ENCODE results near the gene GAP43.

DNA sequence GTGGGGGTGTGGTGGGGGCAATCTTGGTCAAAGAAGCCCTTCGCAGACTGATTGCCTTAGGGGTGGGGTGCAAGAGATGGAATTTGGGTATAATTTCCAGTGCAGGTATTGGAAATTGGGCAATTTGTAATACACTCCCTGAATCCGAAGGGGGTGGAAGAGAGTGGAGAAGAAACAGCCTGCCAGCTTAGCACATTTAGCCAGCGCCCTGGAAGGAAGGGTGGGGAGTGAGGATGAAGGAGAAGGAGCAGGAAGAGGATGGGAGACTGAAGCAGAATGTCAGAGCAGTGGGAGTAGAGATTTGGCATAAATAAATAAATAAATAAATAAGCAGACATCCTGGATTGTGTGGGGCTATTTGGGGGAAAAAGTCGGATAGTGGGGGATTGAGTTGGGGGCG lies 1.6 kb downstream of the GAP43 start:
- TF ChIP-seq EZH2 (IDR thresholded peaks at IDR 0.05; ENCODE audit: borderline replicate concordance, low read depth, low read length, severe bottlenecking), result no peak
- TF ChIP-seq, protein P1, sequence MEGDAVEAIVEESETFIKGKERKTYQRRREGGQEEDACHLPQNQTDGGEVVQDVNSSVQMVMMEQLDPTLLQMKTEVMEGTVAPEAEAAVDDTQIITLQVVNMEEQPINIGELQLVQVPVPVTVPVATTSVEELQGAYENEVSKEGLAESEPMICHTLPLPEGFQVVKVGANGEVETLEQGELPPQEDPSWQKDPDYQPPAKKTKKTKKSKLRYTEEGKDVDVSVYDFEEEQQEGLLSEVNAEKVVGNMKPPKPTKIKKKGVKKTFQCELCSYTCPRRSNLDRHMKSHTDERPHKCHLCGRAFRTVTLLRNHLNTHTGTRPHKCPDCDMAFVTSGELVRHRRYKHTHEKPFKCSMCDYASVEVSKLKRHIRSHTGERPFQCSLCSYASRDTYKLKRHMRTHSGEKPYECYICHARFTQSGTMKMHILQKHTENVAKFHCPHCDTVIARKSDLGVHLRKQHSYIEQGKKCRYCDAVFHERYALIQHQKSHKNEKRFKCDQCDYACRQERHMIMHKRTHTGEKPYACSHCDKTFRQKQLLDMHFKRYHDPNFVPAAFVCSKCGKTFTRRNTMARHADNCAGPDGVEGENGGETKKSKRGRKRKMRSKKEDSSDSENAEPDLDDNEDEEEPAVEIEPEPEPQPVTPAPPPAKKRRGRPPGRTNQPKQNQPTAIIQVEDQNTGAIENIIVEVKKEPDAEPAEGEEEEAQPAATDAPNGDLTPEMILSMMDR (IDR thresholded peaks at IDR 0.05; ENCODE audit: borderline replicate concordance, extremely low read depth, low read length, poor library complexity, severe bottlenecking), result no peak
